Epithelial cell of proximal tubule (primary cell): ENCODE results near the gene ZKSCAN4. TPM values are rescaled to one million over a fixed set of nuclear protein-coding genes. Genes with fewer than 3 reads are reported as not detected.

Experiments used
- DNase-seq: peaks from one replicate; pipeline ENCODE4 v3.0.0-alpha.2; 2011; ENCODE audit warnings: low read depth
- H3K4me3 ChIP-seq: 2 replicates; pipeline ENCODE4 v1.5.1; 2011; ENCODE audit warnings: low read depth, mild to moderate bottlenecking, low read length
- CTCF ChIP-seq: conservative IDR thresholded peaks from 2 replicates; pipeline ENCODE4 v1.5.1; 2012; ENCODE audit warnings: low read depth, mild to moderate bottlenecking, low read length
- total RNA-seq: library from RNA; depleted of rRNA; stranded (reverse); fragments of >200 nt; gene quantifications from 2 replicates; pipeline ENCODE4 v1.2.3, GENCODE V29; 2015

Gene ZKSCAN4
- 1.5 and 3.7 TPM in 2 replicates for total RNA-seq

GRCh38 chr6:28252009-28252975, at the start of gene ZKSCAN4:
Gene ZKSCAN4, minus strand, starts transcription at chr6:28252269. Its CDS starts 289 bp downstream, at chr6:28251980.
- peak; percentile 66 for DNase-seq
- no peak for TF ChIP-seq CTCF
- H3K4me3 ChIP-seq = peak within 1 kb of the TSS; percentile 89

GRCh38 chr6:28296520-28297060, 44.5 kb upstream of the ZKSCAN4 start:
- no peak for DNase-seq
- no peak overlapping the region for H3K4me3 ChIP-seq
- TF ChIP-seq CTCF = no peak

- no peak for TF ChIP-seq CTCF
- DNase-seq = no peak
- no peak overlapping the region for H3K4me3 ChIP-seq
These were observed 43.3 kb upstream of the ZKSCAN4 start for GRCh38 chr6:28295326-28295725.

- DNase-seq = no peak
- no peak overlapping the region for H3K4me3 ChIP-seq
- no peak for TF ChIP-seq CTCF
These were observed 39.5 kb upstream of the ZKSCAN4 start for GRCh38 chr6:28291573-28291972.

- no peak for TF ChIP-seq CTCF
- no peak for DNase-seq
- H3K4me3 ChIP-seq = no peak overlapping the region
These were observed 30.9 kb upstream of the ZKSCAN4 start for GRCh38 chr6:28282926-28283325.

- DNase-seq = no peak
- no peak for TF ChIP-seq CTCF
- peak within 1 kb of the TSS; percentile 88 for H3K4me3 ChIP-seq
These were observed 29.4 kb upstream of the ZKSCAN4 start, which contains the start of gene PGBD1 for GRCh38 chr6:28281288-28282064. Gene PGBD1, plus strand, starts transcription at chr6:28281572. Its CDS starts 2,242 bp downstream, at chr6:28283814.
